HCT116 (cell line): Measurements from ENCODE around the gene SMYD3. TPM values are rescaled to one million over a fixed set of nuclear protein-coding genes. Genes with fewer than 3 reads are reported as not detected.

ENCODE experiments used
- ATAC-seq: fragments of 200-7000 bp; cut with Tn5 transposase; 2 replicates; pipeline ENCODE4 v1.9.1; 2020; ENCODE audit warnings: mild to moderate bottlenecking, moderate library complexity
- BruUV-seq: library from RNA; stranded (reverse); fragments of 400-500 nt; replicated peaks from 2 replicates; lab custom pipeline; 2021; lab: Mats Ljungman, UMichigan
- CTCF ChIA-PET: fragments of 300-600 bp; sonication (Branson Sonifier 250); formaldehyde crosslinking; loops from one replicate; lab custom pipeline; 2021; ENCODE audit warnings: antibody characterized with exemption; lab: Charles Lee
- POLR2A ChIA-PET: fragments of 300-600, 350-600 bp; sonication (Branson Sonifier 250); formaldehyde crosslinking; loops from one replicate; lab custom pipeline; 2021; ENCODE audit warnings: antibody characterized with exemption; lab: Charles Lee
- RAD21 ChIA-PET, 2 experiments: fragments of 300-600 bp; sonication (Branson Sonifier 250); formaldehyde crosslinking; loops; one replicate each; lab custom pipeline; 2023; ENCODE audit warnings: low total read pairs in 2 of 2; ENCODE audit not compliant: uncharacterized antibody in 2 of 2, unreplicated experiment in 2 of 2, low non-redundant PET in 1 of 2; lab: Charles Lee
- DNase-seq: peaks from one replicate; pipeline ENCODE4 v3.0.0-alpha.2; 2010; ENCODE audit warnings: low read depth, low spot score
- H2AFZ ChIP-seq: fragments of 200-600 bp; shearing (Covaris generic), sonication (generic); 2 replicates; pipeline ENCODE4 v1.6.1; 2017; ENCODE audit warnings: low read depth, mixed run types, mixed read lengths, antibody characterized with exemption, low read length; ENCODE audit not compliant: poor library complexity, severe bottlenecking
- H3K27ac ChIP-seq: 2 replicates; pipeline ENCODE4 v1.5.1; 2012; ENCODE audit warnings: low read depth, low read length
- H3K27me3 ChIP-seq: fragments of 200-600 bp; sonication (generic); 2 replicates; pipeline ENCODE4 v1.6.1; 2016; ENCODE audit warnings: mixed run types, low read length, mixed read lengths; ENCODE audit not compliant: insufficient read depth
- H3K36me3 ChIP-seq, 2 experiments: fragments of 200-500 bp in 1 of 2; fragments of 200-600 bp in 1 of 2; sonication (Bioruptor generic) in 1 of 2; sonication (generic) in 1 of 2; 2 replicates each; pipeline versions ENCODE4 v1.5.1 to v1.6.1; 2014 to 2016; ENCODE audit warnings: low read length in 2 of 2, inconsistent platforms in 1 of 2, mixed read lengths in 1 of 2, mixed run types in 1 of 2; ENCODE audit not compliant: insufficient read depth in 2 of 2, control insufficient read depth in 1 of 2
- H3K4me1 ChIP-seq, 2 experiments: fragments of 200-600 bp in 1 of 2; sonication (generic) in 1 of 2; 2 replicates each; pipeline versions ENCODE4 v1.5.1 to v1.6.1; 2012 to 2017; ENCODE audit warnings: low read length in 2 of 2, inconsistent platforms in 1 of 2, mild to moderate bottlenecking in 1 of 2, mixed read lengths in 1 of 2, mixed run types in 1 of 2, moderate library complexity in 1 of 2; ENCODE audit not compliant: insufficient read depth in 2 of 2, control insufficient read depth in 1 of 2
- H3K4me2 ChIP-seq: fragments of 200-600 bp; sonication (generic); 2 replicates; pipeline ENCODE4 v1.6.1; 2017; ENCODE audit warnings: mixed run types, low read length, mixed read lengths
- H3K4me3 ChIP-seq, 2 experiments: fragments of 200-600 bp in 1 of 2; sonication (generic) in 1 of 2; replicated peaks in 1 of 2; 2 replicates each; pipeline ENCODE4 v1.5.1; 2011 to 2016; ENCODE audit warnings: low read length in 2 of 2, control low read depth in 1 of 2, low read depth in 1 of 2, mild to moderate bottlenecking in 1 of 2, mixed read lengths in 1 of 2, mixed run types in 1 of 2
- H3K79me2 ChIP-seq: fragments of 200-600 bp; sonication (generic); 2 replicates; pipeline ENCODE4 v1.6.1; 2017; ENCODE audit warnings: mild to moderate bottlenecking, mixed run types, low read length, moderate library complexity, mixed read lengths; ENCODE audit not compliant: insufficient read depth
- H3K9ac ChIP-seq: fragments of 200-600 bp; sonication (generic); 2 replicates; pipeline ENCODE4 v1.6.1; 2016; ENCODE audit warnings: low read length, mixed read lengths
- H3K9me2 ChIP-seq: fragments of 200-600 bp; sonication (generic), shearing (Covaris generic); 2 replicates; pipeline ENCODE4 v1.6.1; 2017; ENCODE audit warnings: mixed run types, mild to moderate bottlenecking, moderate library complexity; ENCODE audit not compliant: insufficient read depth
- H3K9me3 ChIP-seq, 2 experiments: fragments of 200-500 bp in 1 of 2; fragments of 200-600 bp in 1 of 2; sonication (Bioruptor generic) in 1 of 2; sonication (generic) in 1 of 2; 2 replicates each; pipeline ENCODE4 v1.6.1; 2014 to 2017; ENCODE audit warnings: low read length in 2 of 2, mixed read lengths in 2 of 2, inconsistent platforms in 1 of 2, low read depth in 1 of 2, mild to moderate bottlenecking in 1 of 2, mixed run types in 1 of 2, moderate library complexity in 1 of 2; ENCODE audit not compliant: control insufficient read depth in 1 of 2, insufficient read depth in 1 of 2
- H4K20me1 ChIP-seq: fragments of 200-600 bp; sonication (generic), shearing (Covaris generic); 2 replicates; pipeline ENCODE4 v1.6.1; 2017; ENCODE audit warnings: mixed run types, mild to moderate bottlenecking, moderate library complexity; ENCODE audit not compliant: insufficient read depth
- CBX3 ChIP-seq: IDR thresholded peaks from 2 replicates; pipeline ENCODE4 v1.6.1; 2012; ENCODE audit warnings: low read depth
- CEBPB ChIP-seq: IDR thresholded peaks from 2 replicates; pipeline ENCODE4 v1.6.1; 2012; ENCODE audit warnings: low read depth
- ELF1 ChIP-seq: IDR thresholded peaks from 2 replicates; pipeline ENCODE4 v1.6.1; 2012; ENCODE audit warnings: low read depth, borderline replicate concordance
- EZH2 ChIP-seq: fragments of 200-600 bp; sonication (generic); IDR thresholded peaks from 2 replicates; pipeline ENCODE4 v1.6.1; 2017; ENCODE audit warnings: antibody characterized with exemption, mixed run types
- EZH2phosphoT487 ChIP-seq: fragments of 200-600 bp; IDR thresholded peaks from 2 replicates; pipeline ENCODE4 v1.6.1; 2018; ENCODE audit warnings: antibody characterized with exemption, borderline replicate concordance
- JUND ChIP-seq: IDR thresholded peaks from 2 replicates; pipeline ENCODE4 v1.6.1; 2012
- MAX ChIP-seq: IDR thresholded peaks from 2 replicates; pipeline ENCODE4 v1.6.1; 2012
- POLR2A ChIP-seq: IDR thresholded peaks from 2 replicates; pipeline ENCODE4 v1.7.0; 2011; ENCODE audit warnings: borderline replicate concordance; ENCODE audit not compliant: insufficient read depth, insufficient read length; ENCODE audit errors: extremely low read depth
- RAD21 ChIP-seq: IDR thresholded peaks from 2 replicates; pipeline ENCODE4 v1.6.1; 2012; ENCODE audit warnings: low read depth, mild to moderate bottlenecking
- SRF ChIP-seq: IDR thresholded peaks from 2 replicates; pipeline ENCODE4 v1.6.1; 2012; ENCODE audit warnings: low read depth
- TCF7L2 ChIP-seq: IDR thresholded peaks from 2 replicates; pipeline ENCODE4 v1.7.0; 2011; ENCODE audit warnings: borderline replicate concordance, inconsistent platforms; ENCODE audit not compliant: insufficient read depth, insufficient read length; ENCODE audit errors: extremely low read depth
- YY1 ChIP-seq: IDR thresholded peaks from 2 replicates; pipeline ENCODE4 v1.6.1; 2011; ENCODE audit warnings: low read length, low read depth, moderate library complexity, mild to moderate bottlenecking; ENCODE audit not compliant: insufficient replicate concordance; ENCODE audit errors: extremely low read depth
- ZBTB33 ChIP-seq: IDR thresholded peaks from 2 replicates; pipeline ENCODE4 v1.6.1; 2011; ENCODE audit warnings: mild to moderate bottlenecking, low read length, moderate library complexity; ENCODE audit not compliant: insufficient replicate concordance; ENCODE audit errors: extremely low read depth
- ZNF274 ChIP-seq: fragments of 200-500 bp; sonication (Bioruptor generic); IDR thresholded peaks from 2 replicates; pipeline ENCODE4 v1.6.1; 2014; ENCODE audit warnings: mild to moderate bottlenecking, low read depth, low read length, inconsistent platforms
- intact Hi-C: fragments of 100-400 bp; cut with micrococcal nuclease; formaldehyde crosslinking; loops from 2 replicates; pipeline ENCODE4 v1.10.0; 2022
- total RNA-seq: library from RNA; stranded (reverse); gene quantifications from one replicate; pipeline ENCODE4 v1.2.1, GENCODE V29; 2021; ENCODE audit not compliant: unreplicated experiment
- TF ChIP-seq, protein P1 (sequence below), 3 experiments: fragments of 200-600 bp in 1 of 3; sonication (generic) in 1 of 3; IDR thresholded peaks in 2 of 3; conservative IDR thresholded peaks in 1 of 3; 2 replicates each; pipeline ENCODE4 v1.5.1; 2012 to 2017; ENCODE audit warnings: low read depth in 2 of 3, low read length in 2 of 3, antibody characterized with exemption in 1 of 3, borderline replicate concordance in 1 of 3, control low read depth in 1 of 3, mild to moderate bottlenecking in 1 of 3, mixed read lengths in 1 of 3, mixed run types in 1 of 3, moderate library complexity in 1 of 3; ENCODE audit not compliant: insufficient read depth in 1 of 3
- TF ChIP-seq, protein P2 (sequence below): IDR thresholded peaks from 2 replicates; pipeline ENCODE4 v1.6.1; 2012; ENCODE audit warnings: low read depth
- TF ChIP-seq, protein P3 (sequence below): IDR thresholded peaks from 2 replicates; pipeline ENCODE4 v1.6.1; 2012

The SMYD3 gene
- total RNA-seq, 1 experiment from 2014 or later, result 33.6 TPM

GRCh38 chr1:246069581-246069980 lies 437.5 kb downstream of the SMYD3 start:
- no peaks in the 10 kb centered on the region for H3K36me3 ChIP-seq
- intact Hi-C loops, result no loop called here
- TF ChIP-seq ELF1 (no peak), CBX3 (no peak), YY1 (no peak), JUND (no peak), EZH2phosphoT487 (no peak), EZH2 (no peak), ZBTB33 (no peak), SRF (no peak), POLR2A (no peak), MAX (no peak), TCF7L2 (no peak), RAD21 (no peak), ZNF274 (no peak), CEBPB (no peak)
- TF ChIP-seq, protein P1, sequence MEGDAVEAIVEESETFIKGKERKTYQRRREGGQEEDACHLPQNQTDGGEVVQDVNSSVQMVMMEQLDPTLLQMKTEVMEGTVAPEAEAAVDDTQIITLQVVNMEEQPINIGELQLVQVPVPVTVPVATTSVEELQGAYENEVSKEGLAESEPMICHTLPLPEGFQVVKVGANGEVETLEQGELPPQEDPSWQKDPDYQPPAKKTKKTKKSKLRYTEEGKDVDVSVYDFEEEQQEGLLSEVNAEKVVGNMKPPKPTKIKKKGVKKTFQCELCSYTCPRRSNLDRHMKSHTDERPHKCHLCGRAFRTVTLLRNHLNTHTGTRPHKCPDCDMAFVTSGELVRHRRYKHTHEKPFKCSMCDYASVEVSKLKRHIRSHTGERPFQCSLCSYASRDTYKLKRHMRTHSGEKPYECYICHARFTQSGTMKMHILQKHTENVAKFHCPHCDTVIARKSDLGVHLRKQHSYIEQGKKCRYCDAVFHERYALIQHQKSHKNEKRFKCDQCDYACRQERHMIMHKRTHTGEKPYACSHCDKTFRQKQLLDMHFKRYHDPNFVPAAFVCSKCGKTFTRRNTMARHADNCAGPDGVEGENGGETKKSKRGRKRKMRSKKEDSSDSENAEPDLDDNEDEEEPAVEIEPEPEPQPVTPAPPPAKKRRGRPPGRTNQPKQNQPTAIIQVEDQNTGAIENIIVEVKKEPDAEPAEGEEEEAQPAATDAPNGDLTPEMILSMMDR (IDR thresholded peaks at IDR 0.05 in 2 of 3, conservative IDR thresholded peaks at IDR 0.05 in 1 of 3; ENCODE audit: borderline replicate concordance in 1 of 3, insufficient read depth in 1 of 3, low read depth in 2 of 3, low read length in 2 of 3), result no peak
- TF ChIP-seq, protein P2, sequence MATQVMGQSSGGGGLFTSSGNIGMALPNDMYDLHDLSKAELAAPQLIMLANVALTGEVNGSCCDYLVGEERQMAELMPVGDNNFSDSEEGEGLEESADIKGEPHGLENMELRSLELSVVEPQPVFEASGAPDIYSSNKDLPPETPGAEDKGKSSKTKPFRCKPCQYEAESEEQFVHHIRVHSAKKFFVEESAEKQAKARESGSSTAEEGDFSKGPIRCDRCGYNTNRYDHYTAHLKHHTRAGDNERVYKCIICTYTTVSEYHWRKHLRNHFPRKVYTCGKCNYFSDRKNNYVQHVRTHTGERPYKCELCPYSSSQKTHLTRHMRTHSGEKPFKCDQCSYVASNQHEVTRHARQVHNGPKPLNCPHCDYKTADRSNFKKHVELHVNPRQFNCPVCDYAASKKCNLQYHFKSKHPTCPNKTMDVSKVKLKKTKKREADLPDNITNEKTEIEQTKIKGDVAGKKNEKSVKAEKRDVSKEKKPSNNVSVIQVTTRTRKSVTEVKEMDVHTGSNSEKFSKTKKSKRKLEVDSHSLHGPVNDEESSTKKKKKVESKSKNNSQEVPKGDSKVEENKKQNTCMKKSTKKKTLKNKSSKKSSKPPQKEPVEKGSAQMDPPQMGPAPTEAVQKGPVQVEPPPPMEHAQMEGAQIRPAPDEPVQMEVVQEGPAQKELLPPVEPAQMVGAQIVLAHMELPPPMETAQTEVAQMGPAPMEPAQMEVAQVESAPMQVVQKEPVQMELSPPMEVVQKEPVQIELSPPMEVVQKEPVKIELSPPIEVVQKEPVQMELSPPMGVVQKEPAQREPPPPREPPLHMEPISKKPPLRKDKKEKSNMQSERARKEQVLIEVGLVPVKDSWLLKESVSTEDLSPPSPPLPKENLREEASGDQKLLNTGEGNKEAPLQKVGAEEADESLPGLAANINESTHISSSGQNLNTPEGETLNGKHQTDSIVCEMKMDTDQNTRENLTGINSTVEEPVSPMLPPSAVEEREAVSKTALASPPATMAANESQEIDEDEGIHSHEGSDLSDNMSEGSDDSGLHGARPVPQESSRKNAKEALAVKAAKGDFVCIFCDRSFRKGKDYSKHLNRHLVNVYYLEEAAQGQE, result no peak
- TF ChIP-seq, protein P3, sequence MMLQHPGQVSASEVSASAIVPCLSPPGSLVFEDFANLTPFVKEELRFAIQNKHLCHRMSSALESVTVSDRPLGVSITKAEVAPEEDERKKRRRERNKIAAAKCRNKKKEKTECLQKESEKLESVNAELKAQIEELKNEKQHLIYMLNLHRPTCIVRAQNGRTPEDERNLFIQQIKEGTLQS, result no peak
- no peaks in the 10 kb centered on the region for H3K4me1 ChIP-seq
- ATAC-seq (no peak), DNase-seq (no peak)
- no peaks in the 10 kb centered on the region for H3K79me2 ChIP-seq
- H3K4me3 ChIP-seq, result no peak overlapping the region
- ChIA-PET CTCF (no interaction called here), RAD21 (no interaction called here), POLR2A (no interaction called here)
- H3K9ac ChIP-seq, result no peak overlapping the region
- H3K9me3 ChIP-seq, result no peaks in the 10 kb centered on the region
- H3K27me3 ChIP-seq, result no peaks in the 10 kb centered on the region
- H3K4me2 ChIP-seq, result no peak overlapping the region
- no peak overlapping the region for H3K27ac ChIP-seq
- H3K9me2 ChIP-seq, result no peaks in the 10 kb centered on the region
- H4K20me1 ChIP-seq, result no peaks in the 10 kb centered on the region
- no TSS peak for BruUV-seq
- no peak overlapping the region for H2AFZ ChIP-seq
